GM12878 (cell line): Measurements from ENCODE around the gene NEU4.

Experiments used
- HDAC2 ChIP-seq: fragments of 200-600 bp; sonication (generic); IDR thresholded peaks from 2 replicates; pipeline ENCODE4 v1.6.1; 2017
- IRF3 ChIP-seq: fragments of 450-650 bp; IDR thresholded peaks from 2 replicates; pipeline ENCODE4 v1.6.1; 2014; ENCODE audit warnings: mild to moderate bottlenecking
- MYC ChIP-seq: IDR thresholded peaks from 2 replicates; pipeline ENCODE4 v1.6.1; 2011; ENCODE audit warnings: mild to moderate bottlenecking, low read length, moderate library complexity, inconsistent platforms; ENCODE audit not compliant: insufficient read depth, insufficient replicate concordance, insufficient read length, severe bottlenecking
- NBN ChIP-seq: fragments of 450-650 bp; IDR thresholded peaks from 2 replicates; pipeline ENCODE4 v1.6.1; 2016
- SUPT20H ChIP-seq: IDR thresholded peaks from 2 replicates; pipeline ENCODE4 v1.6.1; 2011; ENCODE audit warnings: low read depth, mild to moderate bottlenecking, low read length, moderate library complexity, borderline replicate concordance; ENCODE audit not compliant: control insufficient read depth
- TAF1 ChIP-seq: IDR thresholded peaks from 2 replicates; pipeline ENCODE4 v1.6.1; 2011; ENCODE audit warnings: mild to moderate bottlenecking, low read depth, low read length, borderline replicate concordance
- ZBTB33 ChIP-seq: fragments of 450-650 bp; IDR thresholded peaks from 2 replicates; pipeline ENCODE4 v1.6.1; 2017; ENCODE audit warnings: mild to moderate bottlenecking
- TF ChIP-seq, protein P1 (sequence below), 3 experiments: IDR thresholded peaks in 2 of 3; conservative IDR thresholded peaks in 1 of 3; 2 replicates each; pipeline ENCODE4 v1.5.1; 2011; ENCODE audit warnings: low read depth in 3 of 3, low read length in 3 of 3, mild to moderate bottlenecking in 3 of 3, control low read depth in 2 of 3, moderate library complexity in 2 of 3, inconsistent platforms in 1 of 3, mixed read lengths in 1 of 3; ENCODE audit not compliant: control insufficient read depth in 2 of 3, insufficient read depth in 1 of 3; ENCODE audit errors: extremely low read depth in 1 of 3

DNA sequence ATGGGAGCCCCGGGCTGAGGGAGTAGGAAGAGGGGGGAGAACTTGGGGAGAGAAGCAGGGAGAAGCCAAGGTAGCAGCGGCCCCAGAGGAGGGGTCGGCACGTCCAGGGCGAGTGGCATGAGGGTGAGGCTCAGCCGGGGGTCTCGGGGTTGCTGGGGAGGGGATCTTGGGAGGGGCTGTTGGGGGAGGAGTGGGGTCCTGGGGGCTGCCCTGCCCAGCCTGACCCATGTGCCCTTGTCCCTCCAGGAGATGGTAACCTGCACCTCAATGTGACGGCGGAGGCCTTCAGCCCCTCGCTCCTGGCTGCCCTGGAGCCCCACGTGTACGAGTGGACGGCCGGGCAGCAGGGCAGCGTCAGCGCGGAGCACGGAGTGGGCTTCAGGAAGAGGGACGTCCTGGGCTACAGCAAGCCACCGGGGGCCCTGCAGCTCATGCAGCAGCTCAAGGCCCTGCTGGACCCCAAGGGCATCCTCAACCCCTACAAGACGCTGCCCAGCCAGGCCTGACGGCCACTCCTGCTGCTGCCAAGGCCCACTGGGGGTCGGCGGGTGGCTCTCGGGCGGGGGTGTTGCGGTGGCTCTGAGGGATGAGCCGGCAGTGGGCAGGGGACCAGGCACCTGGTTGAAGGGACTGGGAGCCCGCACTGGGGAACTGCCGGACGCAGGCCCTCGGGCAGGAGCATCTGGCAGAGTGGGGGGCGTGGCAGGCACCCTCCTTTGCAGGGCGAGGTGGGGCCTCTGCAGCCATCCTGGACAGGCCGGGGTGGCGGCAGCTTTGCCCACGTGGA, 41.3 kb upstream of the NEU4 start:
- TF ChIP-seq ZBTB33 (no peak), NBN (no peak), TAF1 (no peak), IRF3 (no peak), MYC (no peak), SUPT20H (no peak), HDAC2 (no peak)
- TF ChIP-seq, protein P1, sequence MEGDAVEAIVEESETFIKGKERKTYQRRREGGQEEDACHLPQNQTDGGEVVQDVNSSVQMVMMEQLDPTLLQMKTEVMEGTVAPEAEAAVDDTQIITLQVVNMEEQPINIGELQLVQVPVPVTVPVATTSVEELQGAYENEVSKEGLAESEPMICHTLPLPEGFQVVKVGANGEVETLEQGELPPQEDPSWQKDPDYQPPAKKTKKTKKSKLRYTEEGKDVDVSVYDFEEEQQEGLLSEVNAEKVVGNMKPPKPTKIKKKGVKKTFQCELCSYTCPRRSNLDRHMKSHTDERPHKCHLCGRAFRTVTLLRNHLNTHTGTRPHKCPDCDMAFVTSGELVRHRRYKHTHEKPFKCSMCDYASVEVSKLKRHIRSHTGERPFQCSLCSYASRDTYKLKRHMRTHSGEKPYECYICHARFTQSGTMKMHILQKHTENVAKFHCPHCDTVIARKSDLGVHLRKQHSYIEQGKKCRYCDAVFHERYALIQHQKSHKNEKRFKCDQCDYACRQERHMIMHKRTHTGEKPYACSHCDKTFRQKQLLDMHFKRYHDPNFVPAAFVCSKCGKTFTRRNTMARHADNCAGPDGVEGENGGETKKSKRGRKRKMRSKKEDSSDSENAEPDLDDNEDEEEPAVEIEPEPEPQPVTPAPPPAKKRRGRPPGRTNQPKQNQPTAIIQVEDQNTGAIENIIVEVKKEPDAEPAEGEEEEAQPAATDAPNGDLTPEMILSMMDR (IDR thresholded peaks at IDR 0.05 in 2 of 3, conservative IDR thresholded peaks at IDR 0.05 in 1 of 3; ENCODE audit: control insufficient read depth in 2 of 3, extremely low read depth in 1 of 3, insufficient read depth in 1 of 3, low read depth in 3 of 3, low read length in 3 of 3), result no peak
